SU-DHL-6 (cell line): ENCODE measurements around the gene DCDC2.

ENCODE experiments used
- EZH2phosphoT487 ChIP-seq: fragments of 200-600 bp; sonication (generic), shearing (Covaris generic); conservative IDR thresholded peaks from 2 replicates; pipeline ENCODE4 v1.6.1; 2018; ENCODE audit warnings: mild to moderate bottlenecking, antibody characterized with exemption, low read length, moderate library complexity, mixed read lengths
- TF ChIP-seq, protein P1 (sequence below): fragments of 200-600 bp; sonication (generic); IDR thresholded peaks from one replicate; pipeline ENCODE4 v1.5.1; 2017; ENCODE audit warnings: antibody characterized with exemption, mild to moderate bottlenecking, low read length, moderate library complexity; ENCODE audit not compliant: insufficient read depth, poor library complexity, severe bottlenecking

DNA sequence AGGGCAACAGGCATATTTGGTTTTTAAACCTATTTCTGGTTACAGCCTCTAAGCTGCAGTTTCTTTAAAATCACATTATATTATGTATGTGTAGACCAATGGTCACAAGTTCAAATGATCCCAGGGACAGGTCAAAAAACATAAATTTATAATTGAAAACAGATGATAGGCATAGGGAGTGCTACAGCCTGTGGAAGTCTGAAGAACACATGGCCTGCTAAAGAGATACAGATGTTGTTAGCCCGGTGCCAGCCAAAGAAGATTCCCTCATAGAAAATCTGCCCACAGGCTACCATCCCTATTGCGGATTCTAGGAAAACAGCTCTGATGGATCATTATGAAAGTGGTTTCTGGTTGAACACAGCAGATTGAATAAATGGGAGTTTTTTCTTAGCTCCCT is 166.5 kb downstream of the DCDC2 start:
- TF ChIP-seq, protein P1, sequence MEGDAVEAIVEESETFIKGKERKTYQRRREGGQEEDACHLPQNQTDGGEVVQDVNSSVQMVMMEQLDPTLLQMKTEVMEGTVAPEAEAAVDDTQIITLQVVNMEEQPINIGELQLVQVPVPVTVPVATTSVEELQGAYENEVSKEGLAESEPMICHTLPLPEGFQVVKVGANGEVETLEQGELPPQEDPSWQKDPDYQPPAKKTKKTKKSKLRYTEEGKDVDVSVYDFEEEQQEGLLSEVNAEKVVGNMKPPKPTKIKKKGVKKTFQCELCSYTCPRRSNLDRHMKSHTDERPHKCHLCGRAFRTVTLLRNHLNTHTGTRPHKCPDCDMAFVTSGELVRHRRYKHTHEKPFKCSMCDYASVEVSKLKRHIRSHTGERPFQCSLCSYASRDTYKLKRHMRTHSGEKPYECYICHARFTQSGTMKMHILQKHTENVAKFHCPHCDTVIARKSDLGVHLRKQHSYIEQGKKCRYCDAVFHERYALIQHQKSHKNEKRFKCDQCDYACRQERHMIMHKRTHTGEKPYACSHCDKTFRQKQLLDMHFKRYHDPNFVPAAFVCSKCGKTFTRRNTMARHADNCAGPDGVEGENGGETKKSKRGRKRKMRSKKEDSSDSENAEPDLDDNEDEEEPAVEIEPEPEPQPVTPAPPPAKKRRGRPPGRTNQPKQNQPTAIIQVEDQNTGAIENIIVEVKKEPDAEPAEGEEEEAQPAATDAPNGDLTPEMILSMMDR: no peak
- TF ChIP-seq EZH2phosphoT487: no peak
